ENCODE results near the gene ATP1A3.
"Not testable (repeated sequence)": the region's sequence is repeated elsewhere in the genome, so short reads cannot be mapped to it uniquely, and the experiment has no call there.

The ATP1A3 gene

DNA sequence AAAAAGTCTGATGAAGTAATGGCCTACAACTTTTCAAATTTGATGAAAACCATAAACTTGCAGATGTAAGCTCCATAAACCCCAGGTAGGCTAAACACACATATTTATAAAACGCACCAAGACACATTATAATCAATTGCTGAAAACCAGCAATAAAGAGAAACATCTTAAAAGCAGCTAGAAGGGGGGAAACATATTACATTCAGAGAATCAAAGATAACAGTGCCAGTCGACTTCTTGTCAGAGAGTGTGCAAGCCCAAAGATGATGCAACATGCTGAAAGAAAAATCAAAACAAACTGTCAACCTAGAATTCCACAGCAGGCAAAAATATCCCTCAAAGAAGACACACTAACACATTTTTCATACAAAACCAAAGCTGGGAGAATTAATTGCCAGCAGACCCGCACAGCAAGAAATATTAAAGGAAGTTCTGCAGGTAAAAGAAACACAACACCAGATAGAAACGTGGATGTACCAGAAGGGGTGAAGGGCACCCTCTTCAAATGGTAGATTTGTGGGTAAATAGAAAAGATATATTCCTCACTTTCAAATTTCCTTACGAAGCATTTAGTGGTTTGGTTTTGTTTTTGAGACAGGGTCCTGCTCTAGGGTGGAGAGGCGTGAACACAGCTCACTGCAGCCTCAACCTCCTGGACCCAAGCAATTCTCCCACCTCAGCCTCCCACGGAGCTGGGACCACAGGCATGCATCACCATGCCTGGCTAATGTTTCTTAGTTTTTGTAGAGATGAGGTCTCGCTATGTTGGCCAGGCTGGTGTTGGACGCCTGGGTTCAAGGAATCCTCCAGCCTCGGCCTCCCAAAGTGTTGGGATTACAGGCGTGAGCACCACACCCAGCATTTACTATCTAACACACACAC lies 16.5 kb upstream of the ATP1A3 start:
- no peak for DNase-seq

DNA sequence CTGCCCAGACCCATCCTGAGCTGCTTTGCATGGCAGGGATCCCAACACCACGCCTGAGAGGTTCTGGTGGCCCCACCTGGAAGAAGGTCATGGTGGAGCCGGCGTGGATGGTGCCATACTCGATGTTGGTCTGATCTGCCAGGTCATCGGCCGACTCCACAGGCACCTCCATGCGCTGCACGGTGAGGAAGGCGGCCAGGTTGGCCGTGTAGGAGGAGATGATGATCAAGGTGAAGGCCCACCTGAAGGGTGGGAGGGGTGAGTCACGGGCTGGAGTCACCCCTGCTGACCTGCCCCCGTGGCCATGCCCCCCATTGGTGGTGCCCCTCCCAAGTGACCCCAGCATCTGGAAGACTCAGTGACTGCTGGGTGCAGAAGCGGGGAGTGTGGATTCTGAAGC lies 12.5 kb upstream of the ATP1A3 start:
- no peak for DNase-seq

DNA sequence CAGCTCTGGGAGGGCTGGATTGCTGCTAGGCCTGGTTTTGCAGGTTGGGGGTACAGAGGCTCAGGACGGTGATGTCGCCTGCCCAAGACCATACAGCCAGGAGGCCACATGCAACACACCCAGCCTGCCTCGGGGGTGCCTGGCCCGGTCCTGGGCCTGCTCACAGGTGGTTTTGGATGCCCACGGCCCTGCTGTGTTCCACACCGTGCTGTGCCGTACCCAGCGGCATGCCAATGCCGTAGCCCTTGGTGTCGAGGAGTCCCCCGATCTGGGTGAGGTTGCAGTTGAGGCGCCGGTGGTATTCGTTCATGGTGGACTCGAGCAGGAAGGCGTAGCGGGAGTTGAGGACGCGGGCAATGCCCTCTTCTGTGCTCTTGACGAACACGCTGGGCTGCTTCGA lies 11.5 kb upstream of the ATP1A3 start:
- DNase-seq: no peak

DNA sequence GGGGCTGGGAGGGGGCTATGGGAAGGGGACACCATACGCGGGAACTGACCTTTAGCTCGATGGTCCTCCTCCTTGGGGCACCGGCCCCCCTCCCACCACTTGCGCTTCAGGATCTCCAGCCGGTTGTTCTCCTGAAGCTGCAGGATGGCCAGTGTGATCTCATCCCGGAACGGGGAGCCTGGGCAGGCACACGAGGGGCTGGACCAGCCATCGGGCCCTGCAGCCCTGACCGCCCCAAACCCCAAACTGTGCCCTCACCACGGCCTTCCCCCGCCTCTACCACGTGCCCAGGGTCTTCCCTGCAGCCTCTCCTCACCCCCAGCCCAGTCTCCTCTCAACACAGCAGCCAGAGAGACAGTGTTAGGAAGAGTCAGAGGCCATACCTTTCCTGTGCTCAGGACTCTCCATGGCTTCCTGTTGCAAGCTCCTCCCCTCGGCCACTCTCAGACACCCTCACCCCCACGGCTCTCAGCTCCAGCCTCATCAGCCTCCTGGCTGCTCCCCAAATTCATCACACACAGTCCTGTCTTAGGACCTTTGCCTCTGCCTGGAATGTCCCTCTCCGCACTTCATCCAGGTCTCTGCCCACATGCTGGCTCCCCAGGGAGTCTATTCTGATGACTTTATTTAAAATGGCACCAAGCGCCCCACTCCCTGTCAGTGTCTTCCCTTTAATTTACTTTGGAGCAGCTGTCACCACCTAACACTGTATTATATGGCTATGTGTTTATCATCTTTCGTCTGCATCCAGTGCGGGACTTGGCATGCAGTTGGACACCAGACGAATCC lies 9.7 kb upstream of the ATP1A3 start:
- DNase-seq: no peak

DNA sequence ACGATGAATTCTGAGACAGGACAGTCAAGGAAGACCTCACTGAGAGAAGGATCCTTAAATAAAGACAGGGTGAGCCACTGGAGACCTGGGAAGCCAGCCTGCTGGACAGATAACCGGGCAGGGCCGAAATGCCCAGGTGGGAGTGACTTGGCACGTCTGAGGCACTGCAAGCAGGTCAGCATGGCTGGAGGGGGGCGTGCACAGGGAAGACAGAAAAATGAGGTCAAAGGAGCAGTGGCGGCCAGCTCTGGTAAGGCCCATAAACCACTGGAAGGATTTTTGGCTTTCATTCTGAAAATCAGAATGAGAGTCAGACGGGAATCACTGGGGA lies 5.8 kb upstream of the ATP1A3 start:
- DNase-seq: no peak

DNA sequence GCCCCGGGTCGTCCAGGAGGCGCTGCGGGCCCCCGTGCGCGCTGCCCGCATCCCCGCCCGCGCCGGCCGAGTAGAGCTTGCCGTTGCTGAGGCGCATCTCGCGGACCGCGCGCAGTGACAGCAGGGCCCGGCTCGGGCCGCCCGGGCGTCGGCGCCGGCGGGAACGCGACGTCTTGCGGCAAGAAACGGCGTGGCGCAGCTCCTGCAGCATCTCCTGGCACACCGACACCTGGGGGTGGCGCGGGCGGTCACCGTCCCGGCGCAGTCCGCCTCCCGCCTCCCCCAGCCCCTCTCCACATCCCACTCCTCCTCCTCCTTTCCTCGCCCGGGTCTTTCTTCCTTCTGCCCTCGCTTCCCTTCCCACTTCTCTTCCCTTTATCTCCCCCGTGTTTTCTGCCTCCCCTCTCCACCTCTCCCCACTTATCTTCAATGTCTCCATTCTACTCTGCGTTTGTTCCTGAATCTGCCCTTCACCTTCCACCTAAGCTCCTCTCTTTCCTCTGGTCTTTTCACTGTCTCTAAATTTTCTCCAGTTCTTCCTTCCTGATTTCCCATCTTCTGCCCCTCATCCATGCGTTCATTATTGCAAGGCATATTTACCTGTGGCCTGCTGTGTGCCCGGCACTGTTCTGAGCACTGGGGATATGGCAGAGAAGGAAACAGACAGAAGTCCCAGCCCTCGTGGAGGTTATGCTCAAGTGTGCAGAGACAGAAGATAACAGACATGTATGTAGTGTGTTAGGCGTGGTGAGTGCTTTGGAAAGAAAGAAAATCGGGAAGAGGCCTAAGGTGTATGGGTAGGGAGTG lies 5.2 kb upstream of the ATP1A3 start:
- DNase-seq: no peak

DNA sequence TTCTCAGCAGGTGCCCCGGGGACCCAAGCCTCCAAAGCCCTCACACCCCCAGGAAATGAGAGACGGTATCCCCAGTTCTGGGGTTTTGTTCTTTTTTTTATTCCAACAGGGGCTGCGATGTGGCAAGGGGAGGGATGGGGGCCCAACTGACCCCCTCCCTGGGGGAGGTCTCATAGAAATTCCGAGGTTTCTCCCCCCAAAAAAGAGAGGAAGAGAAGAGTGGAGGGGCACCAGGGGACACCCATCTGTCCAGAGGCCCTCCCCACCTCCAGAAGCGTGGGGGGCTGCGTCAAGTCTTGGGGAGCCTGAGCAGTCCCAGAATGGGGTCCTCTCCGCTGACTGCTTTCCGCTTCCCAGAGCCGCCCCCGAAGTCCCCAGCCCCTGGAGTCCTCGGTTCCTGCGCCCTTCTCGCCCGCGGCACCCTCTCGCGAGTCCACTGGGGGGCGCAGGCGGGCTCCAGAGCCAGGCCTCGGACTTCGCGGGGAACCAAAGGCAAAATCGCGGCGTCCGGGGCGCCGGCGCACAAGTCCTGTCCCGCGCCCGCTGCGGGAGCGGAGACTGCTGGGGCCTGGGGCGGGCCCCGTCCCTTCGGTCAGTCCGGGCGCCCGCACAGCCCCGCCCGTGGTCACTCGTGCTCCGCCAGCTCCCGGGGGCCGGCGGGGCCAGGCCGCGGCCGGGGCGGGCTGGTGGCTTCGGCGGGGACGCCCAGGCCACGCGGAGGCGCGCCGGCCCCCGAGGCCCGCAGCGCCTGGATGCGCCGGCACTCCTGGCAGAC lies 4.4 kb upstream of the ATP1A3 start:
- peak; percentile 78 for DNase-seq

DNA sequence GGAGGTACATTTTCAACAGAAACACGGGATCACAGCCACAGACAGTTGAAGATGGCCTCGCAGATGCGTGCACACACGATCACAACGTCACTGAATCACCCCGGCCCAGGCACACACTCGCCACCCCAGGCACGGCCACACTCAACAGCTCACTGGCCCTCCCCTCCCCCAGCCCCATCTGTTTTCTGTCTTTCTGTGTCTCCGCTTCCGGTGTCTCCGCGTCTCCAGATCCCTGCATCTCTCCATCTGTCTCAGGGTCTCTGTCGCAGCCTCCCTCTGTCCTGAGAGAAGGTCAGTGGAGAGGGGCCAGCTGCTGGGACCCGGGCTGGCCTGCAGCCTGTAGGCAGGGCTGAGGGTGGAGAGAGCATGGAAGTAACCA lies 3.8 kb upstream of the ATP1A3 start:
- no peak for DNase-seq

DNA sequence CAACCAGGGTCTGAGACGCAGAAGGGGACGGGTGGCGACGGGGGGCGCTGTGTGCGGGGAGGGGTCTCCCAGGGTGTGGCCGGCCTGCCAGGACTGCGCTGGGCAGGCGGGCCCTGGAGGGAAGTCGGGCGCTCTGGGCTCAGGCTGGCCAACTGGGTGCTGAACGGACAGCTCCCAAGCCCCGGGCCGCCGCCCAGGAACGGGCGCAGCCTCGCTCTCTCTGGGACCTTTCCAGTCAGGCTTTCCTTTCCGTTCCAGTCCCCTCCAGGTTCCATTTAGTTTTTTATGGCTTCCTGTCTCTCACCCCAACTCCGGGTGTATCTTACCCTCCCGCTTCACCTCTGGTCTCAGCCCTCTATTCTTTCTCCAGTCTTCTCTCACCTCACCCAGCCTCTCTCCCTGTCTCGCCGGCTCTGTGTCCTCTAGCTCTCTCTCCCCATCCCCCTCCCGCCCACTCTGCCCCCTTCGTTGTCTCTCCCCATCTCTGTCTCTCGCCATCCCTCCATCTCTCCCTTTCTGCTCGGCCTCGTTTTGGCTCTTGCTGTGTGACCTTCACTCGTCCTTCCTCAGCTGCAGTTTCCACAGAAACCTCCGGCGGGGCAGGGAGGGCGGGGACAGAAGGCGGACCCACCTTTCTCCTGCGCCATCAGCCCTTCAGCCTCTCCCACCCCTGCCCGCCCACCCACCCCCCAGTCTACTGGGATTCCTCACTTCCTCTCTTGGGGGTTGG lies 3.3 kb upstream of the ATP1A3 start:
- peak; percentile 67 for DNase-seq

DNA sequence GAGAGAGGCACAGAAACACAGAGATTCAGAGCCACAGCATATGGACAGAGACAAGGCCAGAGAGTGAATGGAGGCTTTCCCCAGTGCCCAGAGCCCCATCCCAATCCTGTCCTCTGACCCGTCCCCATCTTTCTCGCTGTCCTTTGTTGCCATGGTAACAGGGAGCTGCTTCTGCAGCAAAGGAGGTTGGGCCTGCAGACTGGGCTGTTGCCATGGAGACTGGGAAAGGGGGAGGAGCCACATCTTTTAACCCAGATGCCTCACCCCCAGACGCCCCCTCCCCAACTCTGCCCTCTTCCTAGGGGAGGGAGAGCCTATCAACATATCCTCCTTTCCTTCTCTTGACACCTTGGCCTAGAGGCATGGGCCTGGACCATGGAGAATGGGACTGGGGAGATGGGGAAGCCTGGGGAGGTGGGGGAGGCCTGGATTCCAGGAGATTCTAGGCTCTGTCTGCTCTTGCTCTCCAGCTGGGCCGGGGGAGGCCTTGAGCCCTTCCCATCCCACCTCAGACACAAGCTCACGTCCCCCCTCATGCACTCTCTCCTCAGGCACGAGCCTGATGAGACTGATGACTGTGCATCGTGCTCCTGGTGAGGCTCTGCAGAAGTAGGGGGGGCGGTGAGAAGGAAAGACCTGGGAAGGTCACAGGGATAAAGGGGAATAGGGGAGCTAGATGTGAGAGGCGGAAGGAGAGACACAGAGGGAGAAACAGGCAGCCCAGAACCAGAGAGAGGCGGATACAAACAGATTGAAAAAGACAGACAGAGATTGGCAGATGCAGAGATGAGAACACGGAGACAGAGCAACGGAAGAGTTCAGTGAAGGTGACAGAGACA lies 2.1 kb upstream of the ATP1A3 start:
- no peak for DNase-seq

DNA sequence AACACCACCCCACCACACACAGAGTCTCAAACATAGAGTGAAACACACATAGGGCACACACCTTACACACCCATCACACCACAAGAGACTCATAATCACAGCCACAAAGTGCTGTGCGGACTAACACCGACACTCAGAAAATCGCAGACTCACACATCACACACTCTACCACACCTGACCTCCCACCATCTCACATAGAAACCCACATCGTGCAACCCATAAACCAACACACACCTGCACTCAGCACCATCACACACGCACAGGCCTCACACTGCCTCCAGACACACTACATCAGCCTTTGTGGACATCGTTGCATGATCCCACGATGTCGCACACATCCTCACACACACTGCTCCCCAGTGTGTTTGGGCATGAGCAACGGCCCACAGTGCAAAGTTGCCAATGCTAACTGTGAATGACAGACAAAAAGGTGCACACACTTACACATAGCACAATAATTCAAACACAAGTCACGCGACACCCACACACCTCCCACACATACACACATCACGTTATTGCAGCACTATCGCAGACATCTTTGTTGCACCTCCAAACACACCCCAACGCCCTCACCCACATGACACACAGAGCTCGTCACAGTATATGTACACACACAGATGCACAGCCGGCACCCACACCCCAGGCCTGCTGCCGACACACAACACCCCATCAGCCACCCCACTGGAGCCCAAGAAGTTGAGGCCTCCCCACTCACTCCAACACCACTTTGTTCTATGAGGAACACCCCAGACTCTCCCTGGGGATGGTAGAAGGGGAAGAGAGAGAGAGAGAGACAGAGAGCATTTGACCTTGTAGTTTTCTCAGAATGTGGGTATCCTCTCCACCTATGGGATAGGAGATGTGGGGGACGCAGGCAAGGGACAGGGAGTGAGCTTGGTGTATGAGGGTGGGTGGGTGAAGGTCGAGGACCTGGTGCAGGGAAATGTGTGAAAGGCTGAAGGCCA lies 1.2 kb upstream of the ATP1A3 start:
- no peak for DNase-seq

DNA sequence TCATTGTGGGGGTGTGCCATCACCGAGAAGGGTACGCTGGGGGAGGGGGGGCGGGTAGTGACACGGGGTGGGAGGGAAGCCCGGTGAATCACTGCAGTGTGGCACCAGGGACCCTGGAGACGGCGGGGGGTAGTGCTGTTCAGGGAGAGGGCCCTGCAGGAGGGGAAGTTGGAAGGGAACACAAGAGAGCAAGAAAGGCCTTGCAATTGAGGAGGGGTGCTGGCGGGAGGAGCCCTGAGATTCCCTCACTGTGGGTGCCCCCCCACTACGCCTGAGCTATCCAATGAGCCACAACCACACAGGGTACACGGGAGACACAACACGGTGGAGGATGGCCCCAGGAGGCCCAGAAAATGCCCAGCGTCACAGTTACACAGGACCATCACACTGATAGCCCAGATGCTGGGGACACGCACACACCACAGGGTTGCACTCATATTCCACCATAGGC lies 516 bp upstream of the ATP1A3 start:
- no peak for DNase-seq

DNA sequence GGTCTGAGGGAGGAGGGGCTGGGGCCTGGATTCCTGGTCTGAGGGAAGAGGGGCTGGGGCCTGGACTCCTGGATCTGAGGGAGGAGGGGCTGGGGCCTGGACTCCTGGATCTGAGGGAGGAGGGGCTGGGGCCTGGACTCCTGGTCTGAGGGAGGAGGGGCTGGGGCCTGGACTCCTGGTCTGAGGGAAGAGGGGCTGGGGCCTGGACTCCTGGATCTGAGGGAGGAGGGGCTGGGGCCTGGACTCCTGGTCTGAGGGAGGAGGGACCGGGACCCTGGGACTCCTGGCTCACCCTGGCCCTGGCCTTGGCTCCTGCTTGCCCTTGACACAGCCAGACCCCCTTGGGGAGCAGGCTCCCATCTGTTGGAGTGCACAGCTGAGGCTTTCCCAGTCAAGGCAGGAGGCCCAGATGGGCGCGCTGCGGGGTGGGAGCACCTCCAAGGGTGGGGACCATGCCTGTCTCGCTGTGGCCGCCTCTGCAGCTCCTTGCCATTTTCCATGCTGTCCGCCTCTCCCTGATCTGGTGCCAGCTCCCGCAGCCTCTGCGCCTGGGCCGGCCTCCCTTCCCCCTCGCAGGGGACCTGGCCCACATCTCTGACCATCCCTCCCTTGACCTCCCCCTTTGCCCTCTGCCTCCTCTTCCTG lies 2.0 kb downstream of the ATP1A3 start:
- DNase-seq: not testable (repeated sequence)

DNA sequence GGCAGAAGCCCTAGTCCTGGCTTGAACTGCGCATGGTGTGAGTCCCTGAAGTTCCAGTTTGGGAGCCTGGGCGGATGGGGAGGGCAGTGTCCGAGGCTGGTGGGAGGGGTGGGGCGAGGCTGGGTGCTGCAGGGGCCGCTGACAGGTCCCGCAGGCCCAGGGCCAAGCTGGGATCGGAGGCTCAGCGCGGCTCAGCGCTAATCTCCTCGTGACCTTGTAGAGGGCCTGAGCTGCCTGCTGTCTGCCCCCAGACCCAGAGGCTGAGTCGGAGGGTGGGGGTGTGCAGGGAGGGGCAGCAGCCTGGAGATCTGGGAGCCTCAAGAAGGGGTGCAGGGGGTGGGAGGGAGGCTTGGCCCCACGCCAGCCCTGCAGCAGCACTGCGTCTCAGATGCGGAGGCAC lies 3.0 kb downstream of the ATP1A3 start:
- DNase-seq: no peak

DNA sequence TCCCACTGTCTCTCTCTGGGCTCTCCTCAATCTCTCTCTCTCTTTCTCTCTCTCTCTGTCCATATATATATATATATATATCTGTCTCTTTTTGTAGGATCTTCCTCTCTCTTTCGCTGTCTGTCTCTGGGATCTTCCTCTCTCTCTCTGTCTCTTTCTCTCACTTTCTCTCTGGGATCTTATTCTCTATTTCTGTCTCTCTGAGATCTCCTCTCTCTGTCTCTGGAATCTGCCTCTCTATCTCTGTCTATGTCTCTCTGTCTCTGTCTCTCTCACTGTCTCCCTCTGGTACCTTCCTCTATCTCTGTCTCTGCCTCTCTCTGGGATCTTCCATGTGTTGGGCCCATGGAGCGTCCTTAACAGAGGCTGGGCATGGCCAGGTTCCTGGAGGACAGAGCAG lies 3.4 kb downstream of the ATP1A3 start:
- DNase-seq: no peak

DNA sequence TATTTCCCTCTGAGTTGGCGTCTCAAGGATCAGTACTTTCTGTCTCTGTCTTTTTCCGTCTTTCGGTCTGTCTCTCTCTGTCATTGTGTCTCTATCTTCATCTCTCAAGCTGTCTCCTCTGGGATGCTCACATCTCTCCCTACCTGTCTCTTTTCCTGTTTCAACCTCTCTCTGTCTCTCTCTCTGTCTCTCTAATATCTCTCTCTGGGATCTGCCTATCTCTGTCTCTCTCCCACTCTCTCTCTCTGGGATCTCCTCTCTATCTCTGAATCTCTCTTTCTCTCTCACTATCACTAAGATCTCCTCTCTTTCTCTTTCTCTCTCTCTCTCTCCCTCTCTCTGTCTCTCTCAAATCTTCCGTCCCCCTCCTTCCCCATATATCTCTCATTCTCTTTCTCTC lies 4.0 kb downstream of the ATP1A3 start:
- no peak for DNase-seq

DNA sequence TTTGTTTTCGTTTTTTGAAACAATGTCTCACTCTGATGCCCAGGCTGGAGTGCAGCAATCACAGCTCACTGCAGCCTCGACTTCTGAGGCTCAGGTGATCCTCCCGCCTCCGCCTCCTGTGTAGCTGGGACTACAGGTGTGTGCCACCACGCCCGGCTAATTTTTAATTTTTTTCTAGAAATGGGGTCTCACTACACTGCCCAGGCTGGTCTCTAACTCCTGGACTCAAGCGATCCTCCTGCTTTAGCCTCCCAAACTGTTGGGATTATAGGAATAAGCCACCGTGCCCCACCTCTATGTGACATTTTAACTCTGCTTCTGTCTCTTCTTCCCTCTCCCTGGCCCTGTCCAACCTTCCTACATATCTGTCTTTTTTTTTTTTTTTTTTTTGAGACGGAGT lies 5.1 kb downstream of the ATP1A3 start:
- no peak for DNase-seq

DNA sequence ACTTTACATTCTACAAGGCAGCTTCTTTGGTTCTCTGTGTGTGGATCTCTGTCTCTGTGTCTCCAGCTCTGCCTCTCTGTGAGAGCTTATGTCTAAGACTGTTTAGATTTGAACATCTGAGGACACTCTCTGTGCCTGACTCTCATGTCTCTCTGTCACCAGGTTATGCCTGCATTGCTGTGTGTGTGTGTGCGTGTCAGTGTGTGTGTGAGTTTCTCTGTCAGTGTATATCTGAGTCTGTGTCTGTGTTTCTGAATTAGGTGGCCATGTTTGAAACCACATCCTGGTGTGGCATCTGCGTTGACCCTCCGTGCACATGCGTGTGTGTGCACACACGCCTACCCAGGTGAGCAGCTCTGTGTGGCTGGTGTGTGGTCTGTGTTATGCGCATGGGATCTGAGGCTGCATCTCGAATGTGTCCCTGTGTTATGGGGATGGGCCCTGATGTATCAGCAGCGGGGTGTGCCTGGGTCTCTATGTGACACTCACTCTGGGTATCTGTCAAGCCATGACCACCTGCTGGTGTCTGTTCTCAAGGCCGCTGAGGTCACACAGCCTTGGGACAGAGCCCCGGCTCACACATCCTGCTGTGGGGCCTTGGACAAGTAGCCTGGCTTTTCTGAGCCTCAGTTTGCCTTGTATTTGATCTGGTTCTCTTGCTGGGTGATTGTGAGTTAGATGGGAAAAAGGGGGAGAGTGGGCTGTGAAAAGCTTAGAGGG lies 6.7 kb downstream of the ATP1A3 start:
- no peak for DNase-seq

DNA sequence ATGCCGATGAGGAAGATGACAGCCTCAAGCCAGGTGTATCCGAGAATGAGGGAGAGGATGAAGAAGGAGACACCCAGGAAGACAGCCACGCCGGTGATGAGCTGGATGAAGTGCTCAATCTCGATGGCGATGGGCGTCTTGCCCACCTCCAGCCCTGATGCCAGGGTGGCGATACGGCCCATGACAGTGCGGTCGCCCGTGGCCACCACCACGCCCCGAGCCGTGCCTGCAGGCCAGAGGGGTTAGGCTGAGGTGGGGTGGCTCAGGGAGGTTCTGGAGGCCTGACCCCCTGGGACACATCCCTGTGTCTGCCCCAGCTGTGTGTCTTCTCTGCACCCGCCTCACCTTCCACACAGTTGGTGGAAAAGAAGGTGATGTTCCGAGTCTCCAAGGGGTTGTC lies 9.1 kb downstream of the ATP1A3 start:
- no peak for DNase-seq

All from stimulated activated CD8-positive, alpha-beta memory T cell treated with anti-CD3 and anti-CD28 coated beads, Interleukin-4, amount 100 ng/mL, for 48 hours (primary cell).